GM12872 (cell line): Measurements from ENCODE around the gene ANO6.

Experiments used
- TF ChIP-seq, protein P1 (sequence below): IDR thresholded peaks from 3 replicates; pipeline ENCODE4 v1.5.1; 2011; ENCODE audit warnings: low read depth, mild to moderate bottlenecking, low read length, moderate library complexity; ENCODE audit not compliant: insufficient read depth

The ANO6 gene

DNA sequence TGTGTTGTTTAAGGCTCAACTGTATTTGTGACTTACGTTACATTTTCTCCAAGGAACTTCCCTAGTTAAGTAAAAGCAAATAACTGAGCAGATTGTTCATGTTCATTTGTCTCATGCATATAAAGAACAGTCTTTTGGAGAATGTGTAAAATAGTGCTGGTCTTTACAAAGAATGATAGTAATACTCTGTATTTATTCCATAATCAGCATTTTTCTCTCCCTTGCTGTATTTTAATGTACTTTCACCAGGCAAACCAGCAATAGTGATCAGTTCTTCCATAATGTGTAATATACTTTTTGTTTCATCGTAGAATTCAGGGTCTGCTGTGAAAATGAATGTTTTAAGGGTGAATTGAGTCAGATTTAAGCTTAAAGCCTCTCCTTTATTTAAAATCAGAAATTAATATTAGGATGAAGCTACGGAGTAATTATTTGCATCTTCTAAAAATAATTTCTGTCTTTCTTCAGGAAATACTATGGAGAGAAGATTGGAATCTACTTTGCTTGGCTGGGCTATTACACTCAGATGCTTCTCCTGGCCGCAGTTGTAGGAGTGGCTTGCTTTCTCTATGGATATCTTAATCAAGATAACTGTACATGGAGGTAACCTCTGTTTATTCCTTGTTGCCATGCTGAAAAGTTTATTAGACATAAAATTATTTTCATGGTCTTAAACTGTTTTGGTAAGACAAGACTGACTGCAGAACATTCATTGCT is 141.1 kb downstream of the ANO6 start:
- TF ChIP-seq, protein P1, sequence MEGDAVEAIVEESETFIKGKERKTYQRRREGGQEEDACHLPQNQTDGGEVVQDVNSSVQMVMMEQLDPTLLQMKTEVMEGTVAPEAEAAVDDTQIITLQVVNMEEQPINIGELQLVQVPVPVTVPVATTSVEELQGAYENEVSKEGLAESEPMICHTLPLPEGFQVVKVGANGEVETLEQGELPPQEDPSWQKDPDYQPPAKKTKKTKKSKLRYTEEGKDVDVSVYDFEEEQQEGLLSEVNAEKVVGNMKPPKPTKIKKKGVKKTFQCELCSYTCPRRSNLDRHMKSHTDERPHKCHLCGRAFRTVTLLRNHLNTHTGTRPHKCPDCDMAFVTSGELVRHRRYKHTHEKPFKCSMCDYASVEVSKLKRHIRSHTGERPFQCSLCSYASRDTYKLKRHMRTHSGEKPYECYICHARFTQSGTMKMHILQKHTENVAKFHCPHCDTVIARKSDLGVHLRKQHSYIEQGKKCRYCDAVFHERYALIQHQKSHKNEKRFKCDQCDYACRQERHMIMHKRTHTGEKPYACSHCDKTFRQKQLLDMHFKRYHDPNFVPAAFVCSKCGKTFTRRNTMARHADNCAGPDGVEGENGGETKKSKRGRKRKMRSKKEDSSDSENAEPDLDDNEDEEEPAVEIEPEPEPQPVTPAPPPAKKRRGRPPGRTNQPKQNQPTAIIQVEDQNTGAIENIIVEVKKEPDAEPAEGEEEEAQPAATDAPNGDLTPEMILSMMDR, result no peak

DNA sequence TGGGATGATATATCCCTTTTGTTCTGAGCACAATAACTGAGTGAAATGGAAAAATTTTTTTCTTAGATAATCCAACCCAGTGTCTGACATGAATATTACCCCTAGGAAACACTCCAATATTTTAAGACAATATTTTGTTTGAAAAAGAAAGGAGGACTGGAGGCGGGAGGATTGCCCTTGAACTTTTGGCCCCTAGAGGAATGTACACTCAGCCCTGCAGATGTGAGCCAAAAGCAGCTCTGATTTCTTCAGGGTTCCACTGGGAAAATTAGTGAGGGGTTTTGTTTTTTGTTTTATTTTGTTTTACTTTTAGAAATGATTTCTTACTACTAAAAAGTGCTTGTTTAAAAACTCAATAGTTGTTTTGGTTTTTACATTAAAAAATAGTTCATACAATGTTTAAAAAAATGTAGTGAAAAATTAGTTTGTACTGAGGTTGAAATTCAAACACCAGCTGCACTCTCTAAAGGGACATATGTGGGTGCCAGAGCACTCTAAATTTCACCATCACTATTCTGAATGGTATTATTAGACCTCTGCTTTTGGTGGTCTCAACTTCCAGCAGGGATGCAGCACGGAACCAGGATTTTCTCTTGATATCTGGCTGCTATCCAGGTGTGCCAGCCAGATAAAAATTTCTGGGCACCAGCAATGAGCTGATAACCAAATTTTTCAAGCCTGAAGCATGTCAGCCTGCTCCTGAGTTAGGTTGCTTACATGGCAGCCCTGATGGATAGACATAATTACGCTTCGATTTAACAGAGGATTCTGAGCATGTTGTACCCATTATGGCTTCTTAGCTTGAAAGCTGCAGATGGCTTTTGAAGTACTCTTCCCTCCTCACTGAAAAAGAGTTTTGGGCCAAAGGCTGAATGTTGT is 141.9 kb downstream of the ANO6 start:
- TF ChIP-seq, protein P1, result no peak

DNA sequence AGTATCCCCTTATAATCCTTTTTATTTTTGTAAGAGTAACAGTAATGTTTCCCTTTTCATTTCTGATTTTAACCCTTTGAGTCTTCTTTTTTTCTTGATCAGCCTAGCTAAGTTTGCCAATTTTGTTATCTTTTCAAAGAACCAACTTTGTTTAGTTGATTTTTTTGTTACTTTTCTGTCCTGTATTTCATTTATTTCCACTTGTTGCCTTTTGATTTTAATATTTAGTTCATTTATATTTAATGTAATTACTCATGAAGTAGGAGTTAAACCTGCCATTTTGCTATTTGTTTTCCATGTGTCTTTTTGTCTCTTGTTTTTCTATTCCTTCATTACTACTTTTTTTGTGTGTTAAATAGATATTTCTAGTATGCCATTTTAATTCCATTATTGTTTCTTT is 146.4 kb downstream of the ANO6 start:
- TF ChIP-seq, protein P1, result no peak

DNA sequence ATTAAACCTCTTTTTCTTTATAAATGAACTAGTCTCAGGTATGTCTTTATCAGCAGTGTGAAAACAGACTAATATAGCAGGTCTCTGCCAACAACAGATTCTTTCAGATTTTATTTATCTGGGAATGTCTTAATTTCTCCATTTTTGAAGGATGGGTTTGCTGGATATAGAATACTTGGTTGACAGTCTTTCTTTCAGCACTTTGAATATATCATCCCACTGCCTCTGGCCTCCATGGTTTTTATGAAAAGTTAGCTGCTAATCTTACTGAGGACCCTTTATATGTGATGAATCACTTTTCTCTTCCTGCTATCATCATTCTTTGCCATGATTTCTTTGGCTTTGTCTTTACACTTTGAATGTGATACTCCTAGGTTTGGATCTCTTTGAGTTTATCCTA is 148.0 kb downstream of the ANO6 start:
- TF ChIP-seq, protein P1, result no peak

DNA sequence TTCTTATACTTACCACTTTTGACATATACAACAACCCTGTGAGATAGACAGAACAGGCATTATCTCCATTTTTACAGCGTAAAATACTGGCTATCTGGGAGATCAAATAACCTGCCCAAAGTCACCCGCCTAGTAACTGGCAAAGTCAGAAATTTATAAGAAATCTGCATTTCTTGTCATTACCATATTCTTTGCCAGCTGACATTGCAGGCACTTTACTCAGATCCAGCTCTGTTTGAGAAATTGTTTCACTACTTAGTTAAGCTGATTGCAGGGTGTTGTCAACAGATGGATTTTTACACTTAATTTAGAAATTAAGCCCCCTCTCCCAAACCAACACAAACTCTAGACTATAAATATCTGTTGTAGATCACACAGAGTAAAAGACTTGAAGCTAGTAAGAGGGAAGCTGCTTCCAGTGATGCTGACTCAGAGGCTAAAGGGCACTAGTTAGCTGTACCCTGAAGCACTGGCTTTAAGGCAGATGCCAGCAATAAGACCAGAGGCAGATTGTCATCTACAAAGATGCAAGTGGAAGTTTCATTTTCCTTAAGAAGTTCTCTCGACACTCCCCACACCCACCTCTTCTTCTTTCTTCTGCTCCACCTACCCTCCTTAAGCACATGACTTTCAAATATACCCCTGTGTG is 153.1 kb downstream of the ANO6 start:
- TF ChIP-seq, protein P1, result no peak

DNA sequence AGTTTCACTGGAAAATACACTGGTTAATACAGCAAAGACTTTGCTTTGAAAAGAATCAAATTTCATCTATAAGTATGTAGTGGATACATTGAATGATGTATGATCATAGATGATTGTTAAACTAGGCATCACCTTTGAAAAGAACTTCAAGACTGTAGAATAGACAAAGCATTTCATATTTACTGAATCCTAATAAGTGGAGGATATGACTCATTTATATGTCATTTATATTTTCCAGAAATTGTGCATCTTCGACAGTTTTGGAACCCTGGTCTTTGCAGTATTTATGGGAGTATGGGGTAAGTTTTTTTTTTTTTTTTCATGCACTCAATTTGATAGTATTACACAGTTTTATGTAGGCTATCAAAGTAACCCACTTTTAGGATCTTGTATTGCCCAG is 161.9 kb downstream of the ANO6 start:
- TF ChIP-seq, protein P1, result no peak

DNA sequence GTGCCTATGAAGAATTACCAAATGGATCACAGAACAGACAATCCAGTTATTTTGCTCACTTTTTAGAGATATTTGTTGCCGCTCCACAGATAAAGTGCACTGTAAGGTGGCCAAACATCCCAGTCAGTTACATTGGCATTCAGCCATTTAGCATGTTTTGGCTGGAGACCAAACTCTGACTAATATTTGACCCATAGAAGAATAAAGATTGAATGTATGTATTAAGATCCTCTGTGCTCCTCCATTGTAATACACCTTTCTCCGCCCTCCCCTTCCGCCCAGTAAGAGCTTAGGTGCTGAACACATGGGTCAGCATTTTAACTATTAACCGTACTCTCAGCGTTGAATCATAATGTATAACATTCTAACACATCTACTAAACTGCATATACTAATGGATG is 163.4 kb downstream of the ANO6 start:
- TF ChIP-seq, protein P1, result no peak
